NCI-H1417 treated with DMSO at 0.1 percent for 48 hours (cell line): Measurements from ENCODE around the gene CDC42BPA.
"Not testable (repeated sequence)": the region's sequence is repeated elsewhere in the genome, so short reads cannot be mapped to it uniquely, and the experiment has no call there.

Experiments
- DNase-seq: peaks from one replicate; lab custom pipeline; 2025; lab: John Stamatoyannopoulos, UW

Gene CDC42BPA

DNA sequence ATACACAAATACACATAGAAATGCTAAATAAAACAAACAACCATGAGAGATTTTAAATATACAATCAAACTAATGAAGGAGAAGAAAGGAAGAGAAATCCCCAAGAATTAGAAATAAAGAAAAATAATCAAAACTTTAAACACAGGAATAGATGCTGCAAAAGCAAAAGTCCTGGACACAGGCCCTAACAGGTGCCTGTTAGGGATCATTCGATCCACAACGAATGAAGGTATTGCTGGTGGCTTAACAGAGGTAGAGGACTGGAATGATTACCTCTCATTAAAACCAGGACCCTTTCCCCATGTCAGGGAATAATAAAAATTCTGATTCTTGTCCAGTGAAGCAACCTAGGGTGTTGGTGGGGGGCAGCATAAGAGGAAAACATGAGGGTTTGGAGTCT, 56.8 kb downstream of the CDC42BPA start:
- no peak for DNase-seq

GRCh38 chr1:227260433-227260832, 57.9 kb downstream of the CDC42BPA start:
- DNase-seq, result no peak

DNA sequence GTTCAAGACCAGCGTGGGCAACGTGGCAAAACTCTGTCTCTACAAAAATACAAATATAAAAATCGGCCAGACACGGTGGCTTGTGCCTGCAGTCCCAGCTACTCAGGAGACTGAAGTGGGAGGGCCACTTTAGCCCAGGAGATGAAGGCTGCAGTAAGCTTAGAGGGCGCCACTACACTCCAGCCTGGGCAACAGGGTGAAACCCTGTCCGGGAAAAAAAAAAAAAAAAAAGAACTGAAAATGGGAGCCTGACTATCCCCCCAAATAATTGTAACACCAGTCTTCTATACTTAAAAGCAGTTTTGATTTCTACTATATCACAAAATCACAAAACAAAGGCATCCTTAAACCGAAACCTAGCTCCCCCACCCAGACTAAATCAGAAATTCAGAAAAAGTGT, 60.3 kb downstream of the CDC42BPA start:
- no peak for DNase-seq

- no peak for DNase-seq
These were observed 63.1 kb downstream of the CDC42BPA start for GRCh38 chr1:227255086-227255732.

- no peak for DNase-seq
These were observed 65.2 kb downstream of the CDC42BPA start for GRCh38 chr1:227253065-227253464.

DNA sequence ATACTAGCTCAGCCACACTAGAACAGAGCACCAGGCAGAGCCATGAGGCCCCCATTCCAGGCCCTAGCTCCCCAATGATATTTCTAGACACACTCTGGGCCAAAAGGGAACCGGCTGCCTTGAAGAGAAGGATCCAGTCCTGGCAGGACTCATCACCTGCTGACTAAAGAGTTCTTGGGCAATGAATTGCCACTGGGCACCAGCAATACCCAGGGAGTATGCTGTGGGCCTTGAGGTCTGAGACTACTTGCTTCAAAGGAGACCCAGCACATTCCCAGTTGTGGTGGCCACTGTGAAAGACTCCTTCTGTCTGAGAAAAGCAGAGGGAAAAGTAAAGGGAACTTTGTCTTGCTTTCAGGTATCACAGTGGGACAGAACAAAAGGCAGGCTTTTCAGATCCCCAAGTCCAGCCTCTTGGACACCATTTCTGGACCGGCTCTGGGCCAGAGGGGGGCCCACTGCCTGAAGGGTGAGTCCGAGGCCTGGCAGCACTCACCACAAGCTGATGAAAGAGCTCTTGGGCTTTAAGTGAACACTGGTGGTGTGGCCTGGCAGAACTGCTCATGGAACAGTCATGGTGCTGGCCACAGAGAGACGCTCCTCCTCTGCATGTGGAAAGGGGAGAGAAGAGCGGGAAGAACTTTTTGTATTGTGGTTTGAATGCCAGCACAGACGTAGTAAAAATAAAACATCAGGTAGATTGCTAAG, 72.5 kb downstream of the CDC42BPA start:
- DNase-seq, result no peak

DNA sequence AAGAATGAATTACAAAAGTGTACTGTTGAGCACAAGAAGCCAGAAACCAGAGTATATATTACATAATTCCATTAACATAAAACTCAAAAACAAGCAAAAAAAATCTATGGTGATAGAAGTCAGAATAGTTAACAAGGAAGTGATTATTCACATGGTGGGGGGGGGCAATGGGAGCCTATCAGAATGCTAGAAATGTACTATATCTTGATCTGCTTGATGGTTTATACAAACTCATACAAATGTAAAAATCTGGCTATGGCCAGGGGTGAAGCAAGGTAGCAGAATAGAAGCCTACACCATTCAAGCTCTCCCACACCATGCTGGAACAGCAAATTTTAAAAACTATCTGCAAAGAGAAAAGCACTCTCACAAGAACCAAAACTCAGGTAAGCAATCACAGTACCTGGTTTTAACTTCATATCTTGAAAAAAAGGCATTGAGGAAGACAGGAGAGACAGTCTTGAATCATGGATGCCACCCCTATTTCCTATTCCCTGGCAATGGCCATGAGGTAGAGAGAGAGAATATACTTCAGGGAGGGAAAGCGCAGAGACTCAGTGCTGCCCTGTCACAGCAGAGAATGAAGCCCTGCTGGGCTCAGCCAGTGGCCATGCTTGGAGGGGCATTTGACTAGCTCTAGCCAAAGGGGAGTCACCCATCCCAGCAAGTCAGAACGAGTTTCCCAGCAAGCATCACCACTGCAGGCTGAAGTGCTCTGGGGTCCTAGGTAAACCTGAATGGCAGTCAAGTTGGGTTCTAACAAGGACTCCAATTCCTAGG, 73.8 kb downstream of the CDC42BPA start:
- DNase-seq, result no peak

GRCh38 chr1:227242811-227243682, 75.2 kb downstream of the CDC42BPA start:
- DNase-seq, result no peak

DNA sequence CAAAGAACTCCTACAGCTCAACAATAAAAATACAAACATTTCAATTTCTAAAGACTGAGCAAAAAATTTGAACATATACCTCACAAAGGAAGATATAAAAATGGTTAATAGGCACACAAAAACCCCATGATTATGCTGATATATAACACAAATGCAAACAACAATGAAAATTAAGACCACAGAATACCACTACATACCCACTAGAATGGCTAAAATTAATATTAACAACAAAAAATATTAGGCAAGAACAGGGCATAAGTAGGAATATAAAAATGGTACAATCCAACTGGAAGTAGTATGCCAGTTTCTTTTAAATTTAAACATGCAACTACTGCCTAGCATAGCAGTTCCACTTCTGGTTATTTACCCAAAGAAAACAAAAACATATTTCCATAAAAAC, 77.3 kb downstream of the CDC42BPA start:
- no peak for DNase-seq

GRCh38 chr1:227234998-227235405, 83.3 kb downstream of the CDC42BPA start:
- no peak for DNase-seq

GRCh38 chr1:227231128-227231527, 87.2 kb downstream of the CDC42BPA start:
- not testable (repeated sequence) for DNase-seq

DNA sequence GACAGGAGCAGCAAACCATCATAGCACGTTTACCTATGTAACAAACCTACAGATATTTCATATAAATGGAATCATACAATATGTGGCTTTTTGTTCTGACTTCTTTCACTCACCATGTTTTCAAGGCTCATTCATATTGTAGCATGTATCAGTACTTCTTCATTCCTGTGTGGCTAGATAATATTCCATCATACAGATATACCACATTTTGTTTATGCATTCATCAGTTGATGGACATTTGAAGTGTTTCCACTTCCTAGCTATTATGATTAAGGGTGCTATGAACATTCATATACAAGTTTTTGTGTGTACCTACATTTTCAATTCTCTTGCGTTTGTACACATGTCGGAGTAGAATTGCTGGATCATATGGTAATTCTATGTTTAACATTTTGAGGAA, 90.1 kb downstream of the CDC42BPA start:
- DNase-seq, result no peak

DNA sequence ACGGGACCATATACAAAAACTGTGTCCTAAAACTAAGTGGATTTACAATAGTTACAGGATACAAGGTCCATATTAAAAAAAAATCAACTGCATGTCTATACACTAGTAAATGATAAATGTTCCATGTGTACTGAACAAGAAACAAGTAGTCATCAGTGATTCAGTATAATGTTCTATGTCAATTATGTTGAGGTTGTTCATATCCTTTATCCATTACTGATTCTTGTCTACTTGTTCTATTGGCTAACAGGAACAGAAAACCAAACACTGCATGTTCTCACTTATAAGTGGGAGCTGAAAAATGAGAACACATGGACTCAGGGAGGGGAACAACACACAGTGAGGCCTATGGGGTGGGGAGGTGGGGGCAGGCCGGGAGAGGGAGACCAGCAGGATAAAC, 90.5 kb downstream of the CDC42BPA start:
- DNase-seq, result no peak

DNA sequence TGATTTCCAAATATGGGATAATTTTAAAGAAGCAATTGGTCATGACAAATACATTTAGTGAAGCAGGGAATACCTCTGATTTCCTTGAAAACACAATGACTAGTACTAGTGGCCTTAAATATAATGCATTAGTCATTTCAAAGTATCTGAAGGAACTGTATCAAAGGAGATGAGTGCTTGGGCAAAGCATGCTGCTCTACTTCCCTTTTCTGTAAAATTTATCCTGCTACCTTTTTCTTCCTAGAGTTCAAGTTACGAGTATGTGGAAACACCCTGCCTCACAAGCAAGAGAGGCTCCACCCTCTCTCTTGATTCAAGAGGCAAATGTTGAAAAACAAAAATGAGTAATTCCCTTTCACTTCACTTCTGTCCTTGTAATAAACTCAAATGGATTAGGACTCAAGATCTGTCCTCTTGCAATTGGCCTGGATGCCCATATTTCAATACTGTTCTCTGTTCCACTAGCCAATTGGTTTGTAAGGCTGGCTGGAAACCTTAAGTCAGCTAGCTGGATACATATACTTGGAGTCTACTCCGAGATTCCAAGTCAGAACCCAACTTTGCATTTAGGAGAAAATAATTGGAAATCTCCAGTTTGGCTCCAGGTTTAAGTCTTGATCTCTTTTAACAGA, 92.5 kb downstream of the CDC42BPA start:
- DNase-seq, result no peak

DNA sequence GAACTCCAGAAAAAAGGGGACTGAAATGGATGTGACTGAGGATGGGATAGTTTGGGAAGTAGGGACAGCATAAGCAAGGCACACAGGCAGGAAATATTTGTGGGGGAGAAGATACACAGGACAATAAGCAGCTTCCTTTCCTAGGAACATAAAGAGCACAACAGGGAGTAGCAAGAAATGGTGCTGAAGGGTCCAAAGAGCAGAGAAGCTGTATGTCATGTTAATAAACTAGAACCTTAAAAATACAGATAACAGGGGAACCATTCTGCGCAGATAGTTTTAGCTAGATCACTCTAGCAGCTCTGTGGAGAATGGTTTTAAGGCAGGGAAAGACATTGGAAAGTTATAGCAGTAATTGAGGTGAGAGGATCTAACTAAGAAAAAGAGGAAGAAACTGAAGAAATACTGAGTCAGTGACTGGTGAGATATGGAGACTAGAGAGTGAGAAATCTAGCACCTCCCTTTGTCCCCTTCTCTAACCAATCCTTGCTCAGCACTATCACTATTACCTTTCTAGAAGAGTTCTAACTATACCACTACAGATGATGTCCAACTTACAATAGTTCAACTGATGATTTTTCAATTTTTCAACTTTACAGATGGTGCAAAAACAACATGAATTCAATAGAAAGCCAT, 95.0 kb downstream of the CDC42BPA start:
- no peak for DNase-seq

DNA sequence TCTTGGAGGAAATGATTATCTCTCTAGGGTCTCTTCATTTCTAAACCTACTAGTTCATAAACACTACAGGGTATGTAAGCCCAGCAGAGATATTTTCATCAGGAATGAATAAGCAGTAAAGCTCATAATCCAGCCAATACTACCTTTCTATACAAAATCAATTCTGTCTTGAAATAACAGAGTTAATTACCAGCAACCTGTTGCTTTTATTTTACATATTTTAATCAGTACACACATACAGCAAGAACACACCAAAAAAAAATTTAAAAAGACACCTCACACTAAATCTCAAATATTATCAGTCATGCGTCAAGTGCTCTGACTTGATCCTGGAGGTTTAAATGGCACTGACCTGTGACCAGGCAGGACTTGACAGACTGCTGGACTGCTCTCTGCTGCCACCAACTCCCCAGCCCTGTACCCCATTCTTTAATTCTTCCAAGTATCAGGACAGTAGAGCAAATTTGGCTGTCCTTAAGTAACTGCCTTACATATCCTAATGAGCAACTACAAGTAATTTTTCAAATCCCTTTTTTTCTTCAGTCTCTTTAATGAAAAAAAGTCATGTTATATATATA, 98.5 kb downstream of the CDC42BPA start:
- no peak for DNase-seq

DNA sequence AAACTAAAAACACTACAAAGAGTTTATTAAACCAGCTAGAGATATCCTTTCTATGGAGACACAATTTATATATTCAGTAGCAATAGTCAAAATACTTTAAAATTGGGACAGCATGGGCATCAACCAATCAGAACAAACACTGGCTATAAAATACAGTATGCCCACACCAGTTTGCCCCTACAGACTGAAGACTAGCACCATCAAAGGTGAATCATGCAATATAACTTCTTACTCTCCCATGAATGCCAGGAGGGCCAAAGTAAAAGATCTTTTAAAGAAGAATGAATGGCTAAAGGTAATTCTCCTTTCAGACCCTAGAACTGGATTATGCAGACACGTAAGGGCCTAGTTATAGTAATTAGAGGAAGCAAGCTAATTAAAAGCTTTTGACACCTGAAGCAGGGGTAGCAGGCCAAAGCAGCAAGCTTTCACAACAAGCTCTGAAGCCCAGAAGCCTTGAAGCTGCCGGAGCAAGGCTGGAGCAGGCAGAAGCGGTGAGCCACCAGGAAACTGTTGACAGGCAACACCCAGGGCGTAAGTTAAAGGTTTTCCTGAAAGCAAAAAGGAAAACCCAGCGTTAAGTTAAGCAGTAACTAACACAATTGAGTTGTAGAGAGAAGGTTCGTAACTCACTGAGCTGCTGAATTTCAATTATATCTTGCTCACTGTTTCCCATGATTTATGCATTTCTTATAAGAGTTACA, 99.3 kb downstream of the CDC42BPA start:
- DNase-seq, result no peak

- DNase-seq, result no peak
These were observed 102.3 kb downstream of the CDC42BPA start for GRCh38 chr1:227215863-227216510.

- no peak for DNase-seq
These were observed 104.1 kb downstream of the CDC42BPA start for GRCh38 chr1:227214207-227214606.

DNA sequence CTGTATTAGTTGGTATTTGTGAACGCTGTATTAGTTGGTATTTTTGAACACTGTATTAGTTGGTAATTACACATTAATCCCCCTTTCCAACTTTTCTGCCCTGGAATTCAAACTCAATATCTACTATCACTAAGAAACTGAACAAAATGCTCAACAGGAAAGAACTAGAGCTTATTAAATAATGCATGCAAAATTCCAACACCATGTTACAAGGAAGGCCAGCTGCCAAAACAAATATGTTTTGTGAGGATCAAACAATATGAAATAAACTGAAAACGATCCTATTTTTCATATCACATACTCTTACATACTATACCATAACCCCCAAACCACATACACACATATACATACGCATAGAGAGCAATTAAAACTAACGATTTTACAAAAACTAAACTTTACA, 104.9 kb downstream of the CDC42BPA start:
- DNase-seq, result no peak
